Osteoblast (primary cell): ENCODE data around the gene TXNDC17. TPM values are rescaled to one million over a fixed set of nuclear protein-coding genes. Genes with fewer than 3 reads are reported as not detected.

ENCODE experiments used
- DNase-seq: peaks from one replicate; pipeline ENCODE4 v3.0.0; 2011; ENCODE audit warnings: low spot score, mixed read lengths; ENCODE audit not compliant: insufficient read length; ENCODE audit errors: missing footprints
- H2AFZ ChIP-seq: 2 replicates; pipeline ENCODE4 v1.6.0; 2011; ENCODE audit warnings: mild to moderate bottlenecking, low read length
- H3K27ac ChIP-seq: 2 replicates; pipeline ENCODE4 v1.5.1; 2011; ENCODE audit warnings: mild to moderate bottlenecking, low read depth, low read length, moderate library complexity
- H3K27me3 ChIP-seq: 2 replicates; pipeline ENCODE4 v1.6.0; 2012; ENCODE audit warnings: mild to moderate bottlenecking, control low read depth, inconsistent platforms, low read length, moderate library complexity; ENCODE audit not compliant: insufficient read depth
- H3K36me3 ChIP-seq: 2 replicates; pipeline ENCODE4 v1.5.1; 2011; ENCODE audit warnings: mild to moderate bottlenecking, low read length, control low read depth, moderate library complexity; ENCODE audit not compliant: insufficient read depth
- H3K4me1 ChIP-seq: 2 replicates; pipeline ENCODE4 v1.5.1; 2011; ENCODE audit warnings: mild to moderate bottlenecking, low read length, control low read depth, moderate library complexity; ENCODE audit not compliant: insufficient read depth
- H3K4me2 ChIP-seq: 2 replicates; pipeline ENCODE4 v1.6.0; 2011; ENCODE audit warnings: mild to moderate bottlenecking, low read length; ENCODE audit not compliant: insufficient read depth
- H3K4me3 ChIP-seq: fragments of 200-600 bp; sonication (generic); 3 replicates; pipeline ENCODE4 v1.5.1; 2012; ENCODE audit warnings: mild to moderate bottlenecking, low read length, inconsistent platforms; ENCODE audit not compliant: insufficient read depth
- H3K79me2 ChIP-seq: 2 replicates; pipeline ENCODE4 v1.6.0; 2012; ENCODE audit warnings: mild to moderate bottlenecking, low read length, control low read depth, inconsistent platforms; ENCODE audit not compliant: insufficient read depth
- H3K9me3 ChIP-seq: 2 replicates; pipeline ENCODE4 v1.5.1; 2011; ENCODE audit warnings: low read depth, low read length, control low read depth
- H4K20me1 ChIP-seq: 2 replicates; pipeline ENCODE4 v1.6.0; 2012; ENCODE audit warnings: mild to moderate bottlenecking, low read length, control low read depth; ENCODE audit not compliant: insufficient read depth
- CTCF ChIP-seq: IDR thresholded peaks from 2 replicates; pipeline ENCODE4 v1.5.1; 2011; ENCODE audit warnings: mild to moderate bottlenecking, low read depth, low read length, moderate library complexity; ENCODE audit errors: extremely low read depth
- total RNA-seq: library from RNA; depleted of rRNA; stranded (reverse); fragments of >200 nt; gene quantifications from 2 replicates; pipeline ENCODE4 v1.2.3, GENCODE V29; 2012

The TXNDC17 gene
- total RNA-seq, 1 donor, result 70.6 TPM

GRCh38 chr17:6681176-6681575 is 40.3 kb downstream of the TXNDC17 start:
- DNase-seq, result no peak

GRCh38 chr17:6681671-6682070 is 40.8 kb downstream of the TXNDC17 start:
- no peak for DNase-seq
- Histone ChIP-seq H4K20me1 (peaks cover 2% of the 10 kb centered on the region), H3K4me3 (no peak overlapping the region), H3K4me1 (peaks cover 4% of the 10 kb centered on the region), H3K9me3 (no peaks in the 10 kb centered on the region), H3K79me2 (no peaks in the 10 kb centered on the region), H2AFZ (no peak overlapping the region), H3K36me3 (no peaks in the 10 kb centered on the region), H3K4me2 (no peak overlapping the region), H3K27ac (no peak overlapping the region), H3K27me3 (peaks cover 36% of the 10 kb centered on the region)
- no peak for TF ChIP-seq CTCF

More at GRCh38 chr17:6681176-6681575, 40.3 kb downstream of the TXNDC17 start:
- H3K4me3 ChIP-seq, result no peak overlapping the region
- no peak for TF ChIP-seq CTCF
- H3K27me3 ChIP-seq, result peaks cover 37% of the 10 kb centered on the region
- H3K9me3 ChIP-seq, result no peaks in the 10 kb centered on the region
- peaks cover 4% of the 10 kb centered on the region for H3K4me1 ChIP-seq
- no peak overlapping the region for H3K27ac ChIP-seq
- peaks cover 2% of the 10 kb centered on the region for H4K20me1 ChIP-seq
- H2AFZ ChIP-seq, result no peak overlapping the region
- H3K36me3 ChIP-seq, result no peaks in the 10 kb centered on the region
- H3K4me2 ChIP-seq, result no peak overlapping the region
- no peaks in the 10 kb centered on the region for H3K79me2 ChIP-seq

- Histone ChIP-seq H3K4me3 (no peak overlapping the region), H2AFZ (no peak overlapping the region), H3K36me3 (no peaks in the 10 kb centered on the region), H3K79me2 (no peaks in the 10 kb centered on the region), H3K27me3 (peaks cover 37% of the 10 kb centered on the region), H3K4me2 (no peak overlapping the region), H3K4me1 (no peaks in the 10 kb centered on the region), H4K20me1 (no peaks in the 10 kb centered on the region), H3K27ac (no peak overlapping the region), H3K9me3 (no peaks in the 10 kb centered on the region)
- DNase-seq, result no peak
- TF ChIP-seq CTCF, result no peak
Measured at GRCh38 chr17:6682339-6682738, 41.5 kb downstream of the TXNDC17 start.

- TF ChIP-seq CTCF, result no peak
- Histone ChIP-seq H3K4me2 (no peak overlapping the region), H3K36me3 (no peaks in the 10 kb centered on the region), H3K79me2 (no peaks in the 10 kb centered on the region), H3K27me3 (peaks cover 36% of the 10 kb centered on the region), H2AFZ (no peak overlapping the region), H3K4me1 (no peaks in the 10 kb centered on the region), H3K9me3 (no peaks in the 10 kb centered on the region), H4K20me1 (no peaks in the 10 kb centered on the region), H3K4me3 (no peak overlapping the region), H3K27ac (no peak overlapping the region)
- no peak for DNase-seq
Measured at GRCh38 chr17:6683081-6683684, 42.3 kb downstream of the TXNDC17 start.
